GM12878 (cell line): ENCODE measurements around the gene SNX33. TPM values are rescaled to one million over a fixed set of nuclear protein-coding genes. Genes with fewer than 3 reads are reported as not detected.

Experiments used
- BCL3 ChIP-seq: IDR thresholded peaks from 2 replicates; pipeline ENCODE4 v1.6.1; 2011; ENCODE audit warnings: borderline replicate concordance, low read depth, mild to moderate bottlenecking, moderate library complexity, low read length; ENCODE audit not compliant: insufficient read depth, poor library complexity, severe bottlenecking
- E2F4 ChIP-seq: IDR thresholded peaks from 2 replicates; pipeline ENCODE4 v1.6.1; 2012; ENCODE audit warnings: low read depth, low read length, improper control_type of control experiment
- HSF1 ChIP-seq: fragments of 150-350 bp; IDR thresholded peaks from 2 replicates; pipeline ENCODE4 v1.6.1; 2014; ENCODE audit warnings: mild to moderate bottlenecking, low read depth, low read length
- MAX ChIP-seq: IDR thresholded peaks from 2 replicates; pipeline ENCODE4 v1.6.1; 2012; ENCODE audit warnings: low read depth, low read length, improper control_type of control experiment
- NFYB ChIP-seq: IDR thresholded peaks from 2 replicates; pipeline ENCODE4 v1.6.1; 2011; ENCODE audit warnings: low read depth, mild to moderate bottlenecking, low read length, improper control_type of control experiment, moderate library complexity; ENCODE audit not compliant: insufficient read depth
- NR2F1 ChIP-seq: fragments of 450-650 bp; conservative IDR thresholded peaks from 2 replicates; pipeline ENCODE4 v1.6.1; 2017; ENCODE audit warnings: mild to moderate bottlenecking
- PBX3 ChIP-seq: IDR thresholded peaks from 2 replicates; pipeline ENCODE4 v1.6.1; 2011; ENCODE audit warnings: mild to moderate bottlenecking, low read depth, low read length, moderate library complexity; ENCODE audit not compliant: insufficient replicate concordance
- PKNOX1 ChIP-seq: fragments of 450-650 bp; IDR thresholded peaks from 2 replicates; pipeline ENCODE4 v1.6.1; 2016; ENCODE audit warnings: mild to moderate bottlenecking
- RBBP5 ChIP-seq: fragments of 200-600 bp; sonication (generic); conservative IDR thresholded peaks from 2 replicates; pipeline ENCODE4 v1.6.1; 2016
- SMARCA5 ChIP-seq: fragments of 450-650 bp; IDR thresholded peaks from 2 replicates; pipeline ENCODE4 v1.6.1; 2017; ENCODE audit warnings: mild to moderate bottlenecking
- SREBF1 ChIP-seq: IDR thresholded peaks from 2 replicates; pipeline ENCODE4 v1.6.1; 2012; ENCODE audit warnings: mild to moderate bottlenecking, low read length
- SUZ12 ChIP-seq: fragments of 200-600 bp; sonication (generic); IDR thresholded peaks from one replicate; pipeline ENCODE4 v1.6.1; 2018; ENCODE audit warnings: antibody characterized with exemption, mild to moderate bottlenecking; ENCODE audit not compliant: unreplicated experiment
- TAF1 ChIP-seq: IDR thresholded peaks from 2 replicates; pipeline ENCODE4 v1.6.1; 2011; ENCODE audit warnings: mild to moderate bottlenecking, low read depth, low read length, borderline replicate concordance
- ZBTB40 ChIP-seq: fragments of 450-650 bp; IDR thresholded peaks from 2 replicates; pipeline ENCODE4 v1.6.1; 2016; ENCODE audit warnings: mild to moderate bottlenecking, moderate library complexity, borderline replicate concordance
- ZNF622 ChIP-seq: fragments of 450-650 bp; IDR thresholded peaks from 2 replicates; pipeline ENCODE4 v1.6.1; 2017; ENCODE audit warnings: mild to moderate bottlenecking, inconsistent platforms
- ZSCAN29 ChIP-seq: fragments of 450-650 bp; IDR thresholded peaks from 2 replicates; pipeline ENCODE4 v1.6.1; 2017; ENCODE audit warnings: mild to moderate bottlenecking, moderate library complexity
- polyA plus RNA-seq, 11 experiments: library from polyadenylated mRNA; depleted of rRNA in 4 of 11; unstranded in 6 of 11; stranded (reverse) in 5 of 11; fragments of >200 nt; fragmentation: Nextera tagmentation in 4 of 11; fragmentation: Illumina TruSeq in 1 of 11; extraction: Ambion mirVana in 4 of 11; extraction: Trizol in 1 of 11; gene quantifications; 1 replicate in 1 of 11; 2 replicates in 10 of 11; pipeline versions ENCODE4 v1.2.1 to v1.2.3, GENCODE V29; 2011 to 2016; ENCODE audit warnings: inconsistent platforms in 2 of 11, missing spikeins in 2 of 11, low read depth in 1 of 11
- total RNA-seq, 4 experiments: library from RNA; depleted of rRNA in 3 of 4; stranded (reverse); fragments of >200 nt in 3 of 4; fragmentation: Illumina TruSeq in 1 of 4; extraction: Trizol in 1 of 4; gene quantifications; 2 replicates each; pipeline versions ENCODE4 v1.2.1 to v1.2.3, GENCODE V29; 2013 to 2021

Gene SNX33
- total and polyA plus RNA-seq, 10 of the 15 experiments (the other 5 are each of a cell fraction or from before 2014, with no cell fraction given), result 0.13 to 1.9 (median 0.55) TPM

- TF ChIP-seq ZBTB40 (no peak), TAF1 (no peak), PBX3 (no peak), NR2F1 (no peak), SUZ12 (no peak), PKNOX1 (no peak), HSF1 (no peak), SMARCA5 (peak; percentile 17; the same call in 1 of the 2 replicates), RBBP5 (no peak), SREBF1 (no peak), ZNF622 (no peak), BCL3 (no peak), E2F4 (no peak), ZSCAN29 (no peak), MAX (no peak), NFYB (no peak)
Measured at GRCh38 chr15:75647370-75648155, at the start of gene SNX33 (continued).
